ENCODE results near the gene ARHGAP42.

- no peak for TF ChIP-seq POLR2A (IDR thresholded peaks at IDR 0.05)
- TF ChIP-seq CTCF (IDR thresholded peaks at IDR 0.05): no peak
Observed at GRCh38 chr11:100810146-100810545, 123.1 kb downstream of the ARHGAP42 start.

Data from testis (tissue), 2 donors.